HT-29 (cell line): ENCODE data around the gene CARD11. TPM values are rescaled to one million over a fixed set of nuclear protein-coding genes. Genes with fewer than 3 reads are reported as not detected.
A peak's percentile ranks its signal among the peaks of the same experiment; 100 is the strongest.

Experiments used
- DNase-seq: peaks from one replicate; pipeline ENCODE4 v3.0.0-alpha.2; 2015; ENCODE audit warnings: low spot score
- total RNA-seq: library from RNA; depleted of rRNA; stranded (reverse); fragments of >200 nt; shearing (Covaris generic); gene quantifications from 2 replicates; pipeline ENCODE4 v1.2.3, GENCODE V29; 2014

CARD11 gene
- total RNA-seq, 1 experiment from 2014 or later: not detected

- DNase-seq: no peak
Observed at GRCh38 chr7:2906197-2906931, 137.3 kb downstream of the CARD11 start.

GRCh38 chr7:2905500-2905899 lies 138.2 kb downstream of the CARD11 start:
- DNase-seq: no peak

- no peak for DNase-seq
Observed at GRCh38 chr7:2905027-2905426, 138.6 kb downstream of the CARD11 start.

- DNase-seq: no peak
Observed at GRCh38 chr7:2904202-2904601, 139.5 kb downstream of the CARD11 start.

- DNase-seq: no peak
Observed at GRCh38 chr7:2903682-2904162, 139.9 kb downstream of the CARD11 start.

- no peak for DNase-seq
Observed at GRCh38 chr7:2897023-2897422, 146.6 kb downstream of the CARD11 start.

- no peak for DNase-seq
Observed at GRCh38 chr7:2896131-2896530, 147.5 kb downstream of the CARD11 start.

GRCh38 chr7:2894118-2894940 lies 149.3 kb downstream of the CARD11 start:
- no peak for DNase-seq

GRCh38 chr7:2893411-2893861 lies 150.2 kb downstream of the CARD11 start:
- no peak for DNase-seq

- no peak for DNase-seq
Observed at GRCh38 chr7:2892549-2892948, 151.1 kb downstream of the CARD11 start.

- no peak for DNase-seq
Observed at GRCh38 chr7:2887816-2888215, 155.9 kb downstream of the CARD11 start.

GRCh38 chr7:2886900-2887299 lies 156.8 kb downstream of the CARD11 start:
- peak; percentile 79 for DNase-seq

- DNase-seq: no peak
Observed at GRCh38 chr7:2886391-2886790, 157.3 kb downstream of the CARD11 start.

GRCh38 chr7:2884161-2884560 lies 159.5 kb downstream of the CARD11 start:
- no peak for DNase-seq

- no peak for DNase-seq
Observed at GRCh38 chr7:2883101-2883500, 160.6 kb downstream of the CARD11 start.

- DNase-seq: no peak
Observed at GRCh38 chr7:2882111-2882510, 161.6 kb downstream of the CARD11 start.

- no peak for DNase-seq
Observed at GRCh38 chr7:2880874-2881533, 162.7 kb downstream of the CARD11 start.

GRCh38 chr7:2880051-2880450 lies 163.6 kb downstream of the CARD11 start:
- no peak for DNase-seq

- no peak for DNase-seq
Observed at GRCh38 chr7:2879354-2879753, 164.3 kb downstream of the CARD11 start.

GRCh38 chr7:2878306-2878705 lies 165.4 kb downstream of the CARD11 start:
- DNase-seq: no peak

GRCh38 chr7:2876031-2876731 lies 167.5 kb downstream of the CARD11 start:
- DNase-seq: no peak
